Measurements from ENCODE around the gene RRP1. TPM values are rescaled to one million over a fixed set of nuclear protein-coding genes. Genes with fewer than 3 reads are reported as not detected.

RRP1 gene
- total and polyA plus RNA-seq, 2 of the 13 experiments (the other 11 are each of a cell fraction or from before 2014, with no cell fraction given): 20.1 to 35.1 TPM

- TF ChIP-seq ZC3H4 (CRISPR knock-in tag; IDR thresholded peaks at IDR 0.05; ENCODE audit: borderline replicate concordance) (no peak), SALL2 (CRISPR knock-in tag; IDR thresholded peaks at IDR 0.05) (peak; percentile 95), REL (CRISPR knock-in tag; conservative IDR thresholded peaks at IDR 0.05) (0 out of 2 replicates have a peak, but pooled peaks have one; percentile 36), POLR2G (IDR thresholded peaks at IDR 0.05; ENCODE audit: low read depth, low read length) (peak; percentile 87), ATF1 (CRISPR knock-in tag; IDR thresholded peaks at IDR 0.05) (peak; percentile 75; the same call in 1 of the 2 replicates), MLXIP (CRISPR knock-in tag; IDR thresholded peaks at IDR 0.05; ENCODE audit: borderline replicate concordance) (0 out of 2 replicates have a peak, but pooled peaks have one; percentile 25), REXO4 (CRISPR knock-in tag; IDR thresholded peaks at IDR 0.05; ENCODE audit: borderline replicate concordance) (no peak), ZMYM2 (CRISPR knock-in tag; IDR thresholded peaks at IDR 0.05) (no peak), DBP (CRISPR knock-in tag; IDR thresholded peaks at IDR 0.05; ENCODE audit: not compliant biosample characterization) (no peak), ARHGAP35 (CRISPR knock-in tag; IDR thresholded peaks at IDR 0.05; ENCODE audit: borderline replicate concordance) (peak; percentile 76; the same call in 1 of the 2 replicates), ZNF33B (CRISPR knock-in tag; IDR thresholded peaks at IDR 0.05) (no peak; the same call in 1 of the 2 replicates), SMARCE1 (IDR thresholded peaks at IDR 0.05; ENCODE audit: borderline replicate concordance) (no peak), ZFAT (CRISPR knock-in tag; conservative IDR thresholded peaks at IDR 0.05) (no peak), ZNF768 (CRISPR knock-in tag; IDR thresholded peaks at IDR 0.05) (peak; percentile 45; the same call in 1 of the 2 replicates), DRAP1 (CRISPR knock-in tag; IDR thresholded peaks at IDR 0.05) (peak; percentile 79; the same call in 1 of the 2 replicates), BCL6 (CRISPR knock-in tag; IDR thresholded peaks at IDR 0.05) (no peak), KDM2A (CRISPR knock-in tag; IDR thresholded peaks at IDR 0.05; ENCODE audit: borderline replicate concordance, low read depth) (peak; percentile 64), PHF5A (CRISPR knock-in tag; IDR thresholded peaks at IDR 0.05; ENCODE audit: low read depth, unreplicated experiment) (peak; percentile 91), JUND (CRISPR knock-in tag; IDR thresholded peaks at IDR 0.05) (0 out of 2 replicates have a peak, but pooled peaks have one; percentile 52), ZNF18 (CRISPR knock-in tag; IDR thresholded peaks at IDR 0.05; ENCODE audit: insufficient replicate concordance) (peak; percentile 62), GPN1 (CRISPR knock-in tag; IDR thresholded peaks at IDR 0.05; ENCODE audit: borderline replicate concordance) (no peak; the same call in 1 of the 2 replicates), KDM5B (CRISPR knock-in tag; IDR thresholded peaks at IDR 0.05; ENCODE audit: borderline replicate concordance) (peak; percentile 90; the same call in 1 of the 2 replicates), NFIB (CRISPR knock-in tag; IDR thresholded peaks at IDR 0.05; ENCODE audit: borderline replicate concordance) (no peak), ZNF788 (CRISPR knock-in tag; IDR thresholded peaks at IDR 0.05; ENCODE audit: borderline replicate concordance) (peak; percentile 59; the same call in 1 of the 2 replicates)
Measured at GRCh38 chr21:43789276-43790009, at the start of gene RRP1 (continued).
